HUES64 (cell line): ENCODE results near the gene KCNG2.

Experiments used
- H3K27ac ChIP-seq: 2 replicates; pipeline ENCODE4 v1.7.0; 2013; ENCODE audit warnings: low read depth, low read length, inconsistent platforms
- H3K27me3 ChIP-seq: 2 replicates; pipeline ENCODE4 v1.6.1; 2013; ENCODE audit warnings: mild to moderate bottlenecking, low read length; ENCODE audit not compliant: insufficient read depth
- H3K36me3 ChIP-seq: 2 replicates; pipeline ENCODE4 v1.6.1; 2013; ENCODE audit warnings: mild to moderate bottlenecking, low read length; ENCODE audit not compliant: insufficient read depth
- H3K4me1 ChIP-seq: 2 replicates; pipeline ENCODE4 v1.6.1; 2013; ENCODE audit warnings: mild to moderate bottlenecking, low read length, moderate library complexity; ENCODE audit not compliant: insufficient read depth
- H3K4me3 ChIP-seq: 2 replicates; pipeline ENCODE4 v1.5.1; 2013; ENCODE audit warnings: mild to moderate bottlenecking, low read length, moderate library complexity
- H3K9ac ChIP-seq: 2 replicates; pipeline ENCODE4 v1.6.1; 2013; ENCODE audit warnings: mild to moderate bottlenecking, low read depth, low read length
- H3K9me3 ChIP-seq: 2 replicates; pipeline ENCODE4 v1.6.1; 2013; ENCODE audit warnings: low read depth, low read length; ENCODE audit not compliant: insufficient read depth
- WGBS: fragments of 150-250, 120-280 bp; methylation state at CpG from one replicate; pipeline ENCODE4 v1.1.7; 2013; ENCODE audit warnings: missing lambda C conversion rate; 5-methylcytosine and 5-hydroxymethylcytosine counted together

KCNG2 gene

DNA sequence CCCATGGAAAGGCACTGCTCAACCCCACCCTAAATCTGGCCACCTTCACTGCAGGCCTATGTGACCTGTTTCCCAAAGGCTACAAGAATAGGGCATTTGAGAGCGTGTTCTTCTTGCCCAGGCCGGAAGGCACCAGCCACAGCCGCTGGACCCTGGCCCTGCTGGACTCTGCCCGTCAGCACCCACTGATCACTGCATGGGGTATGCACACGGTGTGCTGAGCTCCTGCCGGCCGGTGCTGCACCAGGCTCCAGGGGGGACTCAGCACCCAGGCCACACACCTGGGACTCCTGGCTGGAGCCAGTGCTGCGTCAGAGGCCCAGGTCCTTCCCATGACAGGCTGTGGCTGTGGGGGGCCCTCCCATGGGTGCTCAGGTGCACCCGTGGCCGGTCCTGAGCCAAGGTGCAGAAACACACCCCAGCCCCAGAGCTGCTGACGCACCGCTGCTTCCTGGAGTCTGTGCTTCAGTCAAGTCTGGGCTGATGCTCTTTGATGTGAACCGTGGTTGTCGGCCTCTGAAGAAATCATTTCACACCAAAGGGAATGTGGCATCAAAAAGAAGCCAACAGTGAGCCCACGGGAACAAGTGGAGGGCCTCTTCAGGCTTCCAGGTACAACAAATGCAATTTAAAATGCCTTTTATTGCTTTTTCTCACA, 6.5 kb downstream of the KCNG2 start:
- Histone ChIP-seq H3K4me1 (no peaks in the 10 kb centered on the region), H3K27me3 (peaks cover 21% of the 10 kb centered on the region), H3K27ac (no peak overlapping the region), H3K4me3 (no peak overlapping the region), H3K9me3 (no peaks in the 10 kb centered on the region), H3K36me3 (no peaks in the 10 kb centered on the region), H3K9ac (no peak overlapping the region)
- 95% methylated on average over 15 of the region's 15 CpGs for WGBS

DNA sequence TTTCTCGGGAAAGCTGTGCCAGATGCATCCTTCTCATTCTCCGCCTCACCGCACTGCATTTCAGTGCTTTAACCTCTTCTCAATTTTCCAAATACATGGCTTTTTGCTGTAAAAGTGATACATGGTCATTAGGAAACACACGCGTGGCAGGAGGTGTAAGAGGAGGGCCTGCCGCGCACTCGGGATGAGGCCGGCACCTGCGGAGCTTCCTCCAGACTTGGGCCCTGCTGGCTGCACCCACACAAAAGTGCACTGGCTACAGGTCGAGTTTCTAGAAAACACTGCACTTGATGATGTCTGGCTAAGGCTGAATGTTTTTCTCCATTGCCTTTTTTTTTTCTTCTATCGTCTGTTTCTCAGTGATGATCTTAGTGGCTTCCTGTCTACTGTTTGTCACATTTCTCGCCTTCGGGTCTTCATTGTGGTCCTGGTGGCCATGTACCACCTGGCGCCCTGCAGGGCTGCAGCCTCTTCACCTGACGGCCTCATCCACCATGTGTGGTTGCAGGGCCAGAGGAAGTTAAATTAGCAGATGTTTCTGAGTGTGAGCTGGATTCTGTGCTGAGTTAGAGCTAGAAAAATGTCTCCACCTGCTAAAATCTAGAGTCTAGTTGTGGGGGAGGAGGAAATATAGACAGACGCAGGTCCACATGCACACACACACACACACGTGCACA, 7.6 kb downstream of the KCNG2 start:
- Histone ChIP-seq H3K4me1 (no peaks in the 10 kb centered on the region), H3K27ac (no peak overlapping the region), H3K27me3 (peaks cover 10% of the 10 kb centered on the region), H3K4me3 (no peak overlapping the region), H3K36me3 (no peaks in the 10 kb centered on the region), H3K9me3 (no peaks in the 10 kb centered on the region), H3K9ac (no peak overlapping the region)
- WGBS = 94% methylated on average over 18 of the region's 18 CpGs

DNA sequence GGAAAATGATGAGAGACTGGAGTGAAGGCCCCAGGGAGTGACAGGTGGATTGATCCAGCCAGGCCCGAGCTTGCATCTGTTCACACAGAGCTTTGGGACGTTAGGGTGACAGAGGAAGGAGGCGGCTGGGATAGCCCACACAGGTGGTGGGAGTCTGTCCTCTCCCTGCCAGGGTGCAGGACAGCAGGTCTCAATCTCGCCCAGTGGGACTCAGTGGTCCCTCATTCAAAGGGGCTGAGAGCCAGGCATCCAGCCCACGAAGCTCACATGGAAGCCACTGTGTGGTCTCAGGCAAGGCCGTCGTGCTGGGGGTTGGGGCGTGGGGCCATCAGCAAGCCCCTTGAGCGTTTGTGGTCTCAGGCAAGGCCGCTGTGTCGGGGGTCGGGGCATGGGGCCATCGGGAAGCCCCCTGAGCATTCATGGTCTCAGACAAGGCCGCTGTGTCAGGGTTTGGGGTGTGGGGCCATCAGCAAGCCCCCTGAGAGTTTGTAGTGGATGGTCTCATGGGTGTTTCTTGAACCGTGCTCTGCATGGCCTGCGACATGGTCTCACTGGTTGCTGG, 8.3 kb downstream of the KCNG2 start:
- Histone ChIP-seq H3K9me3 (no peaks in the 10 kb centered on the region), H3K36me3 (no peaks in the 10 kb centered on the region), H3K4me3 (no peak overlapping the region), H3K9ac (no peak overlapping the region), H3K4me1 (no peaks in the 10 kb centered on the region), H3K27me3 (peaks cover 3% of the 10 kb centered on the region; the same call in 1 of the 2 replicates), H3K27ac (no peak overlapping the region)
- WGBS = 93% methylated on average over 16 of the region's 16 CpGs

DNA sequence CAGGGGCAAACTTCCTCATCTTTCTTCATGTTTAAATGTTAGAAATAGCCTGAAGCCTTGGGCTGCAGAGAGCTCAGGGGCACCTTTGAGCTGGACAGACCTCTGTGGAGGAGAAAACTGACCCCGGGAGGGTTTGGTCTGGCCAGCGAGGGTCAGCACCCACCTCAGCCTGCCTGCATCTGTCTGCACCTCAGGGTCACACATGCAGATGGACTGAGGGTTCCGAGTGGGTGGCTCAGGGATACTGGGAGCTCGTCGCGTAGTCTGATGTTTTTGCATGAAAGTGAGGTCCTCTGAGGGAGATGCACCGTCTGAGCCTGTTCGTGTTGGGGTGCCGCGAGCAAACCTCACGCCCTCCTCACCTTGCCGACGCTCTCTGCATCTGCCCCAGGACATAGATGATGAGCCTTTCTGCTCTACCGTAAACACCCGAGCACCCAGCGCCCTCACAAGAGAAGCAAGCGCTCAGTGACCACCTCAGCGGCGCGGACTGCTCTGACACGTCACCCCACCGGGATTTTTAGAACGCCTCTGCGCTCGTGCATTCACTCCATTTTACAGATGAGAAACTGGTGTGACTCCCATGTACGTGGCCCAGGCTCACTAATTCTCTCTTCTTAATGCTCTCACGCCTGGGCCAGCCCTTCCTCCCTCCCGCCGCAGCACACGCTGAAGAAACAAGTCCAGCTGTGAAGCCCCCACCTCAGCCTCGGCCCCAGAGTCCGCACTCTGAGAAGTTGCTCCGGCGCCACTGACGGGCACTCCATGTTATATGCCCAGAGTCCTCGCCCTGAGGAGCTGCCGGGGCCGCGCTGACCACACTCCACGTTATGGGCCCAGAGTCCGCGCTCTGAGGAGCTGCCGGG, 9.5 kb downstream of the KCNG2 start:
- Histone ChIP-seq H3K27ac (no peak overlapping the region), H3K9me3 (no peaks in the 10 kb centered on the region), H3K9ac (no peak overlapping the region), H3K27me3 (no peaks in the 10 kb centered on the region), H3K36me3 (no peaks in the 10 kb centered on the region), H3K4me1 (no peaks in the 10 kb centered on the region), H3K4me3 (no peak overlapping the region)
- 94% methylated on average over 42 of the region's 43 CpGs for WGBS

DNA sequence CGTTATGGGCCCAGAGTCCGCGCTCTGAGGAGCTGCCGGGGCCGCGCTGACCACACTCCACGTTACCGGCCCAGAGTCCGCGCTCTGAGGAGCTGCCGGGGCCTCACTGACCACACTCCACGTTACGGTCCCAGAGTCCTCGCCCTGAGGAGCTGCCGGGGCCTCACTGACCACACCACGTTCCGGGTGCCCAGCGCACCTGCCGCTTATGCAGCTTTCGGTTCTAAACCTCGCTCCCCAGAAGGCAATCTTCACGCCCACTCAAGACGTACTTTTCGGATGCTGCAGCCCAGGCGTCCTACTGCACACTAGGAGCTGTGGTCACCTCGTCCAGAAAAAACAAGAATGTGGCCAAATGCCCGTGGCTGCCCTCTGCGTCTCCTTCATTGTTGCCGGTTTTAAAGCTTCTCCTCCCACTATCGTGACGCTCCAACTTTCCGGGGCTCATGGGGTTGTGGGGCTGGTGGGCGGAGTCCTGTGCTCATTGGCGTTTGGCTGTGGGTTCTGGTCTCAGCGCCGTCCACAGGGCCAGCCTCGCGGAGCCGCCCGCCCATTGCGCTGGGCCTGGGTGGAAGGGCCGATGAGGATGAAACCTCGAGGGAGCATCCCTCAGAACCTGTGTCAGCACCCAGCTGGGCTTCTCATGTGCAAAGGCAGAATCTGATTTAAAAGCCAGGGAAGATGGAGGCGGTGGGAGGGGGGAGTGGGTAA, 11.9 kb downstream of the KCNG2 start:
- no peaks in the 10 kb centered on the region for H3K9me3 ChIP-seq
- H3K27ac ChIP-seq = no peak overlapping the region
- no peak overlapping the region for H3K9ac ChIP-seq
- no peak overlapping the region for H3K4me3 ChIP-seq
- H3K4me1 ChIP-seq = no peaks in the 10 kb centered on the region
- no peaks in the 10 kb centered on the region for H3K36me3 ChIP-seq
- WGBS = 94% methylated on average over 44 of the region's 44 CpGs
- H3K27me3 ChIP-seq = no peaks in the 10 kb centered on the region

DNA sequence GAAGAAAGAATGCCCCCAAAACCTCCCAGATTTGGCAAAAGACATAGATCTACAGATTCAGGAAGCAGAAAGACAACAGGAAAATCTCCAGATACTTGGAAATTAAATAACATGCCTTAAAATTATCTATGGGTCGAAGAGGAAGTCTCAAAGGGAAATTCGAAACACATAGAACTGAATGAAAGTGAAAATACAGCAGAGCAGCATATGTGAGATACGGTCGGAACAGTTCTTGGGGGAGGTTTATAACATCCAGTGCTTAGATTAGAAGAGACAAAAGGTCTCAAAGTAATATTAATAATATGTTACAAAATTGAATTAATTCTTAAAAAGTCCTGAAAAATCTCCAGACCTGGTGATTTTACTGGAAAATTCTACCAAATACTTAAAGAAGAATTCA, 14.3 kb downstream of the KCNG2 start:
- H3K4me3 ChIP-seq = no peak overlapping the region
- no peak overlapping the region for H3K27ac ChIP-seq
- H3K36me3 ChIP-seq = no peaks in the 10 kb centered on the region
- H3K9ac ChIP-seq = no peak overlapping the region
- no peaks in the 10 kb centered on the region for H3K9me3 ChIP-seq
- no peaks in the 10 kb centered on the region for H3K4me1 ChIP-seq
- WGBS = 91% methylated on average over 4 of the region's 4 CpGs
- no peaks in the 10 kb centered on the region for H3K27me3 ChIP-seq

DNA sequence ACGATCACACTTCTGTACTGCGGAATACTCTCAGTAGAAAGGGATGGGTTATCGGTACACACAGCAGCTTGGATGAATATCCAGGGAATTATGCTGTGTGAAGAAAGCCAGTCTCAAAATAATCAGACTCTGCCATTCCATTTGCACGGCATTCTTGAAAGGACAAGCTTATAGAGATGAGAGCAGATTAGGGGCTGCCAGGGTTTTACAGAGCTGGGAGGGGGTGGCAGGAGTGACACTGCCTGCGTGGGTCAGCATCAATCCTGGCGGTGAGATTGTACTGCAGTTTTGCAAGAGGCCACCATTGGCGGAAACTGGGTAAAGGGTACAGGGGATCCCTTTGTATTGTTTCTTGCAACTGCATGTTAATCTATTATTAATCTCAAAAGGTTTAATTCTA, 16.6 kb downstream of the KCNG2 start:
- H3K4me1 ChIP-seq = no peaks in the 10 kb centered on the region
- 84% methylated on average over 7 of the region's 7 CpGs for WGBS
- no peak overlapping the region for H3K4me3 ChIP-seq
- H3K27me3 ChIP-seq = no peaks in the 10 kb centered on the region
- no peak overlapping the region for H3K27ac ChIP-seq
- H3K36me3 ChIP-seq = no peaks in the 10 kb centered on the region
- H3K9me3 ChIP-seq = no peaks in the 10 kb centered on the region
- H3K9ac ChIP-seq = no peak overlapping the region

DNA sequence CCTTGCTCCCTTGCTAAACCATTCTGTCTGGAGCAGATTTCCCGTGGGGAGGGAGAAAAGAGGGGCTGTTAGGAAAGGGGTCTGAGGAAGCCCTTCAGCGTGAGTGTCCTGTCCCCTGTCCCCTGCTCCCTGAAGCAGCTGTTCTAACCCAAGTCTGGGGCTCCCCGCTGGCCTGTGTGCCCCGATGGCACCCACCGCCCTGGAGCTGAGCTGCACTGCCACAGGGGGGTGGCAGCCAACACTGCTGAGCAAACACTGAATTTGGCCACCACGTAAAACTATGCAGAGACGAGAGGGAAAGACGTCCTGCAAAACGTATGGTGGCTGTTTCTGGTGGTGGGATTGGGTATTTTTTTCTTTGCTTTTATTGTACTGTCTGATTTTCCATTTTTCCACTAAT, 17.9 kb downstream of the KCNG2 start:
- Histone ChIP-seq H3K4me1 (no peaks in the 10 kb centered on the region), H3K9ac (no peak overlapping the region), H3K9me3 (no peaks in the 10 kb centered on the region), H3K27me3 (no peaks in the 10 kb centered on the region), H3K4me3 (no peak overlapping the region), H3K36me3 (no peaks in the 10 kb centered on the region), H3K27ac (no peak overlapping the region)
- 80% methylated on average over 9 of the region's 9 CpGs for WGBS

DNA sequence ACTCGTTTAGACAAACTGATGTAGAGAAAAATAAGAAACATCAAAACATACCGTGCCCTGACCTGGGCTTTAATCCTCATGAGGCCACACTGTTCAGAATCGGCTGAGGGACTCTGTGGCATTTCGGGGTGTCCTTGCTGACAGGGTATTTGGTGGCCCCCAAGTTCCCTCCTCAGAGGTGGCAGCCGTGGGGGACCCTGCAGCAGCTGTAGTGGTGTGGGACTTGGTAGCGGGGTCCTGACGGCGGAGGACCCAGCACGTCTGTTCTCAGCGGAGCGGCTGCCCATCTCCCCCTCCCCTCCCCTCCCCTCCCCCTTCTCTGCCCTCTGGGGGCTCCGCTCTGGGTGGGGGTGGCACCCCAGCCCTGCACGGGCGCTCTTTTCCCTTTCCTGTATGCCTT, 18.4 kb downstream of the KCNG2 start:
- WGBS = 91% methylated on average over 5 of the region's 14 CpGs
- Histone ChIP-seq H3K9me3 (no peaks in the 10 kb centered on the region), H3K9ac (no peak overlapping the region), H3K36me3 (no peaks in the 10 kb centered on the region), H3K4me3 (no peak overlapping the region), H3K4me1 (no peaks in the 10 kb centered on the region), H3K27me3 (no peaks in the 10 kb centered on the region), H3K27ac (no peak overlapping the region)

DNA sequence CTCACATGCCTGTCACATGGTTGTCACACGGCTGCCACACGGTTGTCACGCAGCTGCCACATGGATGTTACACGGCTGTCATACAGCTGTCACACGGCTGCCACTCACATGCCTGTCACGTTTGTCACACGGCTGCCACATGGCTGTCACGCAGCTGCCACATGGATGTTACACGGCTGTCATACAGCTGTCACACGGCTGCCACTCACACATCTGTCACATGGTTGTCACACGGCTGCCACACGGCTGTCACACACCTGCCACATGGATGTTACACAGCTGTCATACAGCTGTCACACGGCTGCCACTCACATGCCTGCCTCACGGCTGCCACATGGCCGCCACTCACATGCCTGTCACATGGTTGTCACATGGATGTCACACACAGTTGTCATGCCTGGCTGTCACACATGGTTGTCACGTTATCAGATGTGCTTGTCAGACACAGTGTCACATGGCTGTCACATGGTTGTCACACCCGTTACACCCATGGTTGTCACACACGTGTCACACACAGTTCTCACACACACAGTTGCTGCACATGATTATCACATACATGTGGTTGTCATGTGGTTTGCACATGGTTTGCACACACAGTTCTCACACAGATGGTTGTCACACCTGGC, 19.4 kb downstream of the KCNG2 start:
- WGBS = 94% methylated on average over 18 of the region's 18 CpGs
- Histone ChIP-seq H3K36me3 (no peaks in the 10 kb centered on the region), H3K4me1 (no peaks in the 10 kb centered on the region), H3K4me3 (no peak overlapping the region), H3K9ac (no peak overlapping the region), H3K27ac (no peak overlapping the region), H3K9me3 (no peaks in the 10 kb centered on the region), H3K27me3 (no peaks in the 10 kb centered on the region)
